Esophagus muscularis mucosa (tissue), 4 donors: ENCODE data around the gene TMEM209.

Experiments used
- CTCF ChIP-seq, 3 experiments: fragments of 200-600 bp in 2 of 3; fragments of 450-650 bp in 1 of 3; sonication (generic) in 2 of 3; IDR thresholded peaks; one replicate each; pipeline ENCODE4 v1.5.1; 2017 to 2019; ENCODE audit warnings: antibody characterized with exemption in 3 of 3, mild to moderate bottlenecking in 2 of 3, moderate library complexity in 1 of 3
- EP300 ChIP-seq: sonication (generic); formaldehyde crosslinking; IDR thresholded peaks from one replicate; pipeline ENCODE4 v1.6.1; 2017; ENCODE audit warnings: antibody characterized with exemption
- POLR2A ChIP-seq: fragments of 450-650 bp; IDR thresholded peaks from one replicate; pipeline ENCODE4 v1.6.1; 2017; ENCODE audit warnings: antibody characterized with exemption, moderate library complexity, mild to moderate bottlenecking, low read depth
- POLR2AphosphoS5 ChIP-seq, 2 donors: sonication (generic); formaldehyde crosslinking; IDR thresholded peaks; one replicate each; pipeline ENCODE4 v1.6.1; 2017; ENCODE audit warnings: antibody characterized with exemption in 2 of 2

DNA sequence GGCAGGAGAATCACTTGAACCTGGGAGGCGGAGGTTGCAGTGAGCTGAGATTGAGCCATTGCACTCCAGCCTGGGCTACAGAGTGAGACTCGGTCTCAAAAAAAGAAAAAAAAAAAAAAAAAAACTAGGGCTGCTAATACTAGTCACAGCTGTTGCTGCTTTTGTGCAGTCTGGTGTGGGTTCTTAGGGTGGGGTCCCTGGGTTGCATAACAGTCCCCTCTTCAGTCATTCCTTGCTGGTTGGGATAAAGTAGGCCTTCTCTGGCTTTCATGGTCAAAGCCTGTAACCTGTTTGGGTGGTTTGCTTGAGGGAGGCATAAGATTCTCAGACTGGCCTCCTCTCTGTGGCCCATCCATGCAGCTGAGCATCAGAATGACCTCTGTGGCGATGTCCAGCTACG lies 16.5 kb upstream of the TMEM209 start:
- TF ChIP-seq EP300 (no peak), CTCF (IDR thresholded peaks at IDR 0.05) (no peak), POLR2A (no peak), POLR2AphosphoS5 (IDR thresholded peaks at IDR 0.05) (no peak)
